ENCODE data around the gene WDFY1. TPM values are rescaled to one million over a fixed set of nuclear protein-coding genes. Genes with fewer than 3 reads are reported as not detected.

Gene WDFY1
- total RNA-seq, 1 experiment from 2014 or later: 66.0 TPM

GRCh38 chr2:223957092-223957851 is 12.1 kb upstream of the WDFY1 start, which contains the start of gene MRPL44 (continued):
- TF ChIP-seq, protein P1, sequence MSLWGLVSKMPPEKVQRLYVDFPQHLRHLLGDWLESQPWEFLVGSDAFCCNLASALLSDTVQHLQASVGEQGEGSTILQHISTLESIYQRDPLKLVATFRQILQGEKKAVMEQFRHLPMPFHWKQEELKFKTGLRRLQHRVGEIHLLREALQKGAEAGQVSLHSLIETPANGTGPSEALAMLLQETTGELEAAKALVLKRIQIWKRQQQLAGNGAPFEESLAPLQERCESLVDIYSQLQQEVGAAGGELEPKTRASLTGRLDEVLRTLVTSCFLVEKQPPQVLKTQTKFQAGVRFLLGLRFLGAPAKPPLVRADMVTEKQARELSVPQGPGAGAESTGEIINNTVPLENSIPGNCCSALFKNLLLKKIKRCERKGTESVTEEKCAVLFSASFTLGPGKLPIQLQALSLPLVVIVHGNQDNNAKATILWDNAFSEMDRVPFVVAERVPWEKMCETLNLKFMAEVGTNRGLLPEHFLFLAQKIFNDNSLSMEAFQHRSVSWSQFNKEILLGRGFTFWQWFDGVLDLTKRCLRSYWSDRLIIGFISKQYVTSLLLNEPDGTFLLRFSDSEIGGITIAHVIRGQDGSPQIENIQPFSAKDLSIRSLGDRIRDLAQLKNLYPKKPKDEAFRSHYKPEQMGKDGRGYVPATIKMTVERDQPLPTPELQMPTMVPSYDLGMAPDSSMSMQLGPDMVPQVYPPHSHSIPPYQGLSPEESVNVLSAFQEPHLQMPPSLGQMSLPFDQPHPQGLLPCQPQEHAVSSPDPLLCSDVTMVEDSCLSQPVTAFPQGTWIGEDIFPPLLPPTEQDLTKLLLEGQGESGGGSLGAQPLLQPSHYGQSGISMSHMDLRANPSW (CRISPR knock-in tag; conservative IDR thresholded peaks at IDR 0.05; ENCODE audit: low read depth): 0 out of 2 replicates have a peak, but pooled peaks have one; percentile 67
- TF ChIP-seq E2F4 (CRISPR knock-in tag; IDR thresholded peaks at IDR 0.05; ENCODE audit: borderline replicate concordance, low read depth) (no peak), FOXP4 (CRISPR knock-in tag; IDR thresholded peaks at IDR 0.05) (peak; percentile 88), FOXP1 (CRISPR knock-in tag; IDR thresholded peaks at IDR 0.05; ENCODE audit: borderline replicate concordance) (peak; percentile 95), JUN (CRISPR knock-in tag; IDR thresholded peaks at IDR 0.05) (no peak; the same call in 1 of the 2 replicates), FOXJ3 (CRISPR knock-in tag; IDR thresholded peaks at IDR 0.05; ENCODE audit: borderline replicate concordance) (no peak), NR3C1 (CRISPR knock-in tag; conservative IDR thresholded peaks at IDR 0.05; ENCODE audit: low read depth) (peak; percentile 95), TP53 (CRISPR knock-in tag; IDR thresholded peaks at IDR 0.05) (peak; percentile 67; the same call in 1 of the 2 replicates), ZNF232 (CRISPR knock-in tag; IDR thresholded peaks at IDR 0.05) (peak; percentile 82), TCF7 (CRISPR knock-in tag; IDR thresholded peaks at IDR 0.05; ENCODE audit: low read depth) (no peak), ATF3 (CRISPR knock-in tag; conservative IDR thresholded peaks at IDR 0.05) (no peak), AR (CRISPR knock-in tag; IDR thresholded peaks at IDR 0.05) (no peak), ZBTB43 (CRISPR knock-in tag; IDR thresholded peaks at IDR 0.05) (0 out of 2 replicates have a peak, but pooled peaks have one; percentile 50), SP1 (CRISPR knock-in tag; conservative IDR thresholded peaks at IDR 0.05) (peak; percentile 99), ZNF263 (CRISPR knock-in tag; IDR thresholded peaks at IDR 0.05; ENCODE audit: low read depth) (no peak), PRDM15 (CRISPR knock-in tag; IDR thresholded peaks at IDR 0.05) (peak; percentile 26; the same call in 1 of the 2 replicates)
- TF ChIP-seq, protein P2, sequence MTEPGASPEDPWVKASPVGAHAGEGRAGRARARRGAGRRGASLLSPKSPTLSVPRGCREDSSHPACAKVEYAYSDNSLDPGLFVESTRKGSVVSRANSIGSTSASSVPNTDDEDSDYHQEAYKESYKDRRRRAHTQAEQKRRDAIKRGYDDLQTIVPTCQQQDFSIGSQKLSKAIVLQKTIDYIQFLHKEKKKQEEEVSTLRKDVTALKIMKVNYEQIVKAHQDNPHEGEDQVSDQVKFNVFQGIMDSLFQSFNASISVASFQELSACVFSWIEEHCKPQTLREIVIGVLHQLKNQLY (CRISPR knock-in tag; IDR thresholded peaks at IDR 0.05): 0 out of 2 replicates have a peak, but pooled peaks have one; percentile 22
- TF ChIP-seq, protein P3, sequence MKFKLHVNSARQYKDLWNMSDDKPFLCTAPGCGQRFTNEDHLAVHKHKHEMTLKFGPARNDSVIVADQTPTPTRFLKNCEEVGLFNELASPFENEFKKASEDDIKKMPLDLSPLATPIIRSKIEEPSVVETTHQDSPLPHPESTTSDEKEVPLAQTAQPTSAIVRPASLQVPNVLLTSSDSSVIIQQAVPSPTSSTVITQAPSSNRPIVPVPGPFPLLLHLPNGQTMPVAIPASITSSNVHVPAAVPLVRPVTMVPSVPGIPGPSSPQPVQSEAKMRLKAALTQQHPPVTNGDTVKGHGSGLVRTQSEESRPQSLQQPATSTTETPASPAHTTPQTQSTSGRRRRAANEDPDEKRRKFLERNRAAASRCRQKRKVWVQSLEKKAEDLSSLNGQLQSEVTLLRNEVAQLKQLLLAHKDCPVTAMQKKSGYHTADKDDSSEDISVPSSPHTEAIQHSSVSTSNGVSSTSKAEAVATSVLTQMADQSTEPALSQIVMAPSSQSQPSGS (CRISPR knock-in tag; IDR thresholded peaks at IDR 0.05; ENCODE audit: borderline replicate concordance, low read depth): no peak
- TF ChIP-seq, protein P4, sequence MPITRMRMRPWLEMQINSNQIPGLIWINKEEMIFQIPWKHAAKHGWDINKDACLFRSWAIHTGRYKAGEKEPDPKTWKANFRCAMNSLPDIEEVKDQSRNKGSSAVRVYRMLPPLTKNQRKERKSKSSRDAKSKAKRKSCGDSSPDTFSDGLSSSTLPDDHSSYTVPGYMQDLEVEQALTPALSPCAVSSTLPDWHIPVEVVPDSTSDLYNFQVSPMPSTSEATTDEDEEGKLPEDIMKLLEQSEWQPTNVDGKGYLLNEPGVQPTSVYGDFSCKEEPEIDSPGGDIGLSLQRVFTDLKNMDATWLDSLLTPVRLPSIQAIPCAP (CRISPR knock-in tag; IDR thresholded peaks at IDR 0.05): peak; percentile 85
